AG04450 (cell line): ENCODE results near the gene FCHSD2. TPM values are rescaled to one million over a fixed set of nuclear protein-coding genes. Genes with fewer than 3 reads are reported as not detected.
"Not testable (repeated sequence)": the region's sequence is repeated elsewhere in the genome, so short reads cannot be mapped to it uniquely, and the experiment has no call there.

ENCODE experiments used
- CTCF ChIA-PET: fragments of 300-600, 350-600 bp; formaldehyde crosslinking; extraction: SDS; loops from one replicate; lab custom pipeline; 2022; ENCODE audit warnings: antibody characterized with exemption, inconsistent platforms; lab: Charles Lee
- POLR2A ChIA-PET: fragments of 350-600 bp; formaldehyde crosslinking; extraction: SDS; loops from one replicate; lab custom pipeline; 2021; ENCODE audit warnings: antibody characterized with exemption, inconsistent platforms; lab: Yijun Ruan, JAX
- DNase-seq: peaks from one replicate; pipeline ENCODE4 v3.0.0-alpha.2; 2011; ENCODE audit warnings: low read depth, low spot score
- H3K27ac ChIP-seq: one replicate; pipeline ENCODE4 v1.5.1; 2012; ENCODE audit warnings: low read depth, low read length, control low read depth
- H3K27me3 ChIP-seq: one replicate; pipeline ENCODE4 v1.6.0; 2012; ENCODE audit warnings: low read length; ENCODE audit not compliant: control insufficient read depth, insufficient read depth
- H3K4me3 ChIP-seq: 2 replicates; pipeline ENCODE4 v1.5.1; 2011; ENCODE audit warnings: mild to moderate bottlenecking, low read depth, low read length, control low read depth
- H3K9me3 ChIP-seq: 2 replicates; pipeline ENCODE4 v1.5.1; 2012; ENCODE audit warnings: low read length; ENCODE audit not compliant: control insufficient read depth, insufficient read depth
- polyA plus RNA-seq: library from polyadenylated mRNA; depleted of rRNA; stranded (reverse); fragments of >200 nt; gene quantifications from 2 replicates; pipeline ENCODE4 v1.2.3, GENCODE V29; 2011
- TF ChIP-seq, protein P1 (sequence below): IDR thresholded peaks from 2 replicates; pipeline ENCODE4 v1.5.1; 2011; ENCODE audit warnings: low read depth, low read length, control low read depth, inconsistent platforms

The FCHSD2 gene
- polyA plus RNA-seq, 1 experiment: 24.7 TPM

DNA sequence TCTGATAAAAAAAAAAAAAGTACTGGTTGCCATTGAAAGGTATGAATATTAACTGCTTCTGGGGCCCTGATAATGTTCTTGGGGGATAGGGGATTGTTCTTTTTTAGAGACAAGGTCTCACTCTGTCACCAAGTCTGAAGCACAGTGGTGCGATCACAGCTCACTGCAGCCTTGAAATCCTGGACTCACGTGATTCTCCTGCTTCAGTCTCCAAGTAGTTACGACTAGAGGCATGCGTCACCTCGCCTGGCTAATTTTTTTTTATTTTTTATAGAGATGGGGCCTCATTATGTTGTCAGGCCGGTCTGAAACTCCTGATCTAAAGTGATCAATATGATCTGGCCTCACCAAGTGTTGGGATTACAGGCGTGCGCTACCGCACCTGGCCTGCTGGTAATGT lies 63.5 kb downstream of the FCHSD2 start:
- CTCF ChIA-PET: no interaction called here
- Histone ChIP-seq H3K9me3 (no peaks in the 10 kb centered on the region), H3K4me3 (no peak overlapping the region), H3K27ac (no peak overlapping the region), H3K27me3 (no peaks in the 10 kb centered on the region)
- DNase-seq: no peak
- TF ChIP-seq, protein P1, sequence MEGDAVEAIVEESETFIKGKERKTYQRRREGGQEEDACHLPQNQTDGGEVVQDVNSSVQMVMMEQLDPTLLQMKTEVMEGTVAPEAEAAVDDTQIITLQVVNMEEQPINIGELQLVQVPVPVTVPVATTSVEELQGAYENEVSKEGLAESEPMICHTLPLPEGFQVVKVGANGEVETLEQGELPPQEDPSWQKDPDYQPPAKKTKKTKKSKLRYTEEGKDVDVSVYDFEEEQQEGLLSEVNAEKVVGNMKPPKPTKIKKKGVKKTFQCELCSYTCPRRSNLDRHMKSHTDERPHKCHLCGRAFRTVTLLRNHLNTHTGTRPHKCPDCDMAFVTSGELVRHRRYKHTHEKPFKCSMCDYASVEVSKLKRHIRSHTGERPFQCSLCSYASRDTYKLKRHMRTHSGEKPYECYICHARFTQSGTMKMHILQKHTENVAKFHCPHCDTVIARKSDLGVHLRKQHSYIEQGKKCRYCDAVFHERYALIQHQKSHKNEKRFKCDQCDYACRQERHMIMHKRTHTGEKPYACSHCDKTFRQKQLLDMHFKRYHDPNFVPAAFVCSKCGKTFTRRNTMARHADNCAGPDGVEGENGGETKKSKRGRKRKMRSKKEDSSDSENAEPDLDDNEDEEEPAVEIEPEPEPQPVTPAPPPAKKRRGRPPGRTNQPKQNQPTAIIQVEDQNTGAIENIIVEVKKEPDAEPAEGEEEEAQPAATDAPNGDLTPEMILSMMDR: no peak
- POLR2A ChIA-PET: no interaction called here

- no peak overlapping the region for H3K27ac ChIP-seq
- H3K4me3 ChIP-seq: no peak overlapping the region
- POLR2A ChIA-PET: no interaction called here
- no peak for DNase-seq
- H3K27me3 ChIP-seq: no peaks in the 10 kb centered on the region
- TF ChIP-seq, protein P1: no peak
- CTCF ChIA-PET: no interaction called here
- H3K9me3 ChIP-seq: no peaks in the 10 kb centered on the region
Measured at GRCh38 chr11:73077454-73077853, 64.7 kb downstream of the FCHSD2 start.

DNA sequence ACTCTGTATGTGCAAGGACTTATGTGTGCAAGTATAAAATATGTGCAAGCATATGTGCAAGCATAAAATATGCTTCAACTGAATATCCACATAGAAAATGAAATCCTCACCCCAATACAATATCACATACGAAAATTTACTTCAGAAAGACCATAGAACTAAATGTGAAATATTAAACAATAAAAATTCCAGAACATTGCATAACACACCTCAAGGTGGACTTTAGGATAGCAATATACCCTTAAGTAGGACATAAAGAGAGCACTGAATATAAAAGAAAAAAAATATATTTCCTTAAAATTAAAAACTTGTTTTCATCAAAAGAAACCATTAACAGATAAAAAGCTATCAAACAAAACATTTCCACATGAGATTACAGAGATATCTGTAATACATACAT lies 67.8 kb downstream of the FCHSD2 start:
- Histone ChIP-seq H3K27ac (no peak overlapping the region), H3K9me3 (no peaks in the 10 kb centered on the region), H3K4me3 (no peak overlapping the region), H3K27me3 (no peaks in the 10 kb centered on the region)
- no peak for DNase-seq
- TF ChIP-seq, protein P1: no peak
- POLR2A ChIA-PET: no interaction called here
- CTCF ChIA-PET: no interaction called here

DNA sequence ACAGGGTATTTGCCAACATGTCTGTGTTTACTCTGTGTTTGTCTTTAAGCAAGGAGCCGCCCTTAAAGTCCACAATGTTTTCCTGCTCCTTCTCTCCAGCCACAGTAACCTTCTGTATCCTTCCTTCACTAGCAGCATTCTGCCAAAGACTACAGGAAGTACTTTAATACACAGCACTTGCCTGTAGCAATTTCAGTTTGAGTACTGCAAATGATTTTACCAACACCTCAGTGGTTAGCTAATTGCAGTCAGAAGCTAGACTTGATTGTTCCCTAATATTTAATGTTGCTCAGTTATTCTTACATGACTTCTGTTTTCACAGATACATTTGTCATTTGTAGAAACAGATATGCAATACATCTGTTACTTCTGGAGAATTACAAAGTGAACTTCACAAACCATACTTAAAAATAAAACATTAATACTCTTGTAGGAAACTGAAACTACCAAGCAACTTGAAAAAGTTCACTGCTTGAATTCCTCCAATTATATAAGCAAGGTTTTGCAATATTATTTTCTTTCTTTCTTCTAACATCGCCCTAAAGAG lies 69.1 kb downstream of the FCHSD2 start:
- Histone ChIP-seq H3K27ac (no peak overlapping the region), H3K4me3 (no peak overlapping the region), H3K9me3 (no peaks in the 10 kb centered on the region), H3K27me3 (no peaks in the 10 kb centered on the region)
- TF ChIP-seq, protein P1: no peak
- DNase-seq: no peak
- ChIA-PET POLR2A (no interaction called here), CTCF (interaction anchor here (0.8 kb wide), 1 partner anchor 70 kb away, joined by 3 read pairs; no protein-coding TSS in a partner anchor)

DNA sequence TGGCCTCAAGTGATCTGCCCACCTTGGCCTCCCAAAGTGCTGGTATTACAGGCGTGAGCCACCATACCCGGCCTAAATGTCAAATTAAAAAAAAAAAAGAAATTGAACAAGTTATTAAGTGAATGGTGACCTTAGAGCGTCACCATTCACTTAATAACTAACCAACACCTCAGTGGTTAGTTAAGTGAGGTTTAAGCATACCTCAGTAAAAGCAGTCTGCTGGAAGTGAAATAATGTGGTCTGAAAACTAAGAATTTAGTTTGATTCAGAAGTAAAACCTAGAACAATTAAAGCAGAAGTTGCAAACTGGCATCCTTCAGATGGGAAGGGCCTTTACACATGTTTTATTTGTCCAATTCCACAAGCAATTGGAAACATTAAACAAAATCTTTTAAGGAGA lies 71.5 kb downstream of the FCHSD2 start:
- CTCF ChIA-PET: no interaction called here
- TF ChIP-seq, protein P1: no peak

GRCh38 chr11:73061857-73062424 lies 80.2 kb downstream of the FCHSD2 start:
- CTCF ChIA-PET, H3K27me3 ChIP-seq, DNase-seq, H3K9me3 ChIP-seq, H3K4me3 ChIP-seq, POLR2A ChIA-PET, H3K27ac ChIP-seq: not testable (repeated sequence)

More for the DNA sequence above, 71.5 kb downstream of the FCHSD2 start:
- POLR2A ChIA-PET: no interaction called here
- no peak for DNase-seq
- no peak overlapping the region for H3K27ac ChIP-seq
- H3K4me3 ChIP-seq: no peak overlapping the region
- H3K9me3 ChIP-seq: no peaks in the 10 kb centered on the region
- no peaks in the 10 kb centered on the region for H3K27me3 ChIP-seq

DNA sequence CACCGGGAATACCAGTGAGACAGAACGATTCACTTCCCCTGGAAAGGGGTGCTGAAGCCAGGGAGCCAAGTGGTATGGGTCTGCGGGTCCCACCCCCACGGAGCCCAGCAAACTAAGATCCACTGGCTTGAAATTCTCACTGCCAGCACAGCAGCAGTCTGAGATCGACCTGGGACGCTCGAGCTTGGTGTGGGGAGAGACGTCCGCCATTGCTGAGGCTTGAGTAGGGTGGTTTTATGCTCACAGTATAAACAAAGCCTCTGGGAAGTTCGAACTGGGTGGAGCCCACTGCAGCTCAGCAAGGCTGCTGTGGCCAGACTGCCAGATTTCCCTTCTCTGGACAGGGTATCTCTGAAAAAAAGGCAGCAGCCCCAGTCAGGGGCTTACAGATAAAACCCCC lies 80.7 kb downstream of the FCHSD2 start:
- H3K9me3 ChIP-seq, DNase-seq, H3K27me3 ChIP-seq, CTCF ChIA-PET, H3K4me3 ChIP-seq, POLR2A ChIA-PET, H3K27ac ChIP-seq: not testable (repeated sequence)
